OCI-M1 (cell line): ENCODE results near the gene GNG13.
"Not testable (repeated sequence)": the region's sequence is repeated elsewhere in the genome, so short reads cannot be mapped to it uniquely, and the experiment has no call there.

Source experiments
- DNase-seq: peaks from one replicate; lab custom pipeline; 2025; lab: John Stamatoyannopoulos, UW

The GNG13 gene

GRCh38 chr16:799948-800833 is at the start of gene GNG13:
Gene GNG13 (minus strand): TSS chr16:800734. CDS start chr16:799077, 1,657 bp downstream.
- no peak for DNase-seq

- no peak for DNase-seq
Observed at GRCh38 chr16:848510-849253, 48.1 kb upstream of the GNG13 start.

- no peak for DNase-seq
Observed at GRCh38 chr16:847681-848445, 47.3 kb upstream of the GNG13 start.

DNA sequence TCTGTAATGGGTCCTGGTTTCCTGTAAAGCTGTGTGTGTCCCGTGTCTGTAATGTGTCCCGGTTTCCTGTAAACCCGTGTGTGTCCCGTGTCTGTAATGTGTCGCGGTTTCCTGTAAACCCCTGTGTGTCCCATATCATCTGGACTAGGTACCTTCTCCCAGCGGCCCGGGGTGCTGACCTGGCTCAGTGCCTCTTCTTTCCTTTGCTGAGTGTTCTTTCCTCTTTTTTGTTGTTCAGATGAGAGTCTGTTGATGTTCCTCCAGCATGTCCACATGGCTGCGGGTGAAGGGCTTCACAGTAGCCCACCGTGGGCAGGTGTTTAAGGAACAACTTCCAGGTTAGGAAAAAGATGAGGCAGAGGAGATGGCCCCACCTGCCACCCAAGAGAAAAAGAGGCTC is 46.6 kb upstream of the GNG13 start:
- no peak for DNase-seq

DNA sequence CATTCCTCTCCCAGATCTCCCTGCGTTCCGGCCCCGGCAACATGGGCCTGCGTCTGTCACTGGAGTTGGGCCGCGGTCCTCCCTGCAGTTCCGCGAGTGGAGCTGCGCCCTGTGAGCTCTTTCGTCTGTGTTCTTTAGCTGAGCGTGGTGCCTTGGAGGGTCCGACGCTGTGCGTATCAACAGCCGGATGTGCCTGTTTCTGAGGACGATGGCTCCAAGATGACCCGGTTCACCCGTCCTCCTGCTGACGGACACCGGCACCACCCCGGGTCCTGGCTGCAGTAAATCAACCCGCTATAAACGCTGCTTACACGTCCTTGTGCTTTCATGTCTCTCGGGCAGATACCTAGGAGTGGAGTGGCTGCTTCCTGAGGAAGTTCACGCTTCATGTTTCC is 44.8 kb upstream of the GNG13 start:
- no peak for DNase-seq

DNA sequence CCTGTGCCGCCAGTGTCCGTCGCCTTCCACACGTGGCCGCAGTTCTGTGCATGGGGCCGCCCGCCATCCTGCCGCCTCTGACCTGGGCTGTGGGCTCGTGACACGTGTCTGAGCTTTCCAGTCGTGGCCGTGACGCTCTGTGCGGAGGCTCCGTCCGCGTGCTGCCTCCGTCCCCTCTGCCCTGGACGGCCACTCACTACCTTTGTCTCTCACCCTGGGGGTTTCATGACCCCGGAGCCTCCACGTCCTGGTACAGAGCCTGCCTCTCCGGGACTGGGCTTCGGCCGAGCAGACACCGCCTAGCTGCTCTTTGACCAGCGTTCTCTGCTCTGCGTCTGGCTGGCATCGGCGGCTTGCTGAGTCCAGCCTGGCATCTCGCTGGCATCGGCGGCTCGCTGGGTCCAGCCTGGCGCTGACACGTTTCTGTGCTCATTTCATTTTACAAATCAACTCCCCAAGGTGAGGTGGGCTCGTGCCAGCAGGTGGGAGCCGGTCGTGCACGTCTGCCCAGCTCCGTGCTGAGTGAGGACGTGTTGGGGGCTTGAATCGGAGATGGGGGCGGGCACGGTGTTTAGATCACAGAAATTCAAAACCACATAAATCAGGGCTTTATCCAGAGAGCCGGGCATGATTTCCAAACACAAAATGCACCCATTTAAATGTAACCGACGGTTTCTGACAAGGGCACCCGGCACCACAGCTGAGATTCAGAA is 44.3 kb upstream of the GNG13 start:
- no peak for DNase-seq

- DNase-seq, result no peak
Observed at GRCh38 chr16:843771-844170, 43.2 kb upstream of the GNG13 start.

GRCh38 chr16:842711-843560 is 42.4 kb upstream of the GNG13 start:
- DNase-seq, result no peak

- no peak for DNase-seq
Observed at GRCh38 chr16:842061-842476, 41.5 kb upstream of the GNG13 start.

GRCh38 chr16:841455-842060 is 41.0 kb upstream of the GNG13 start:
- DNase-seq, result no peak

- no peak for DNase-seq
Observed at GRCh38 chr16:840561-841454, 40.3 kb upstream of the GNG13 start.

DNA sequence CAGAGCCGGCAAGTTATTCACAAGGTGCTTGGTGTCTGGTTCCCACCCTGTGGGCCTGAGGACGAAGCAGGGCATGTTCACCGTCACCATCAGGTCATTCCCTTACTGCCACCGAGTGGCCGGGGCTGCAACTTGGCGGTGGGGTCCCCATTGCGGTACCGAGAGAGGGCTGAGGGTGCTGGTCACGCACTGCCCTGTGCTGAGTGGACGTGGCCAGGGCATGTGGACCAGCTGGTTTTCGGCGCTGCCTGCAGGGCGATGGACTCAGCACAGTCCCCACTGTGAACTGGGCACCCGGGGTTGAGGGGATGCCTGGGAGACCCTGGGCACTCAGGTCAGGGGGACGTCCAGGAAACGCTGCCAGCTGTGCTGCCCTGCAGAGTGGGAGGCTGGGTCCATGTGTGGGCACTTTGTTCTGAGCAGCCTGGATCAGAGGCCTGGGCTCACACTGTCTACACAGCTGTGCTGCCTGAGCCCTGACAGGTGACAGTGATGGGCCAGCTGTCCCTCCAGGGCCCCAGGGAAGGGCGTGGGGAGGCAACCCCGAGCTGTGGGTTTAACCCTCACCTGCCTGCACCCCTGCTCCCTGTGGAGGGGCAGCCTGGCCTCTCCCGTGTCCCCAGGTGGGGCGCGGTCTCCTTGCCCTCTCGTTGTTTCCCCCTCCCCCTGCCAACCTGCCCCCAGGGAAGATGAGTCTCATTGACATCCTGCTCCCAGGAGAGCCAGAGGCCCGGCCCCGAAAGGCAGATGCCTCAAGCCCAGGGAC is 39.3 kb upstream of the GNG13 start:
- no peak for DNase-seq

- no peak for DNase-seq
Observed at GRCh38 chr16:838741-839140, 38.2 kb upstream of the GNG13 start.

DNA sequence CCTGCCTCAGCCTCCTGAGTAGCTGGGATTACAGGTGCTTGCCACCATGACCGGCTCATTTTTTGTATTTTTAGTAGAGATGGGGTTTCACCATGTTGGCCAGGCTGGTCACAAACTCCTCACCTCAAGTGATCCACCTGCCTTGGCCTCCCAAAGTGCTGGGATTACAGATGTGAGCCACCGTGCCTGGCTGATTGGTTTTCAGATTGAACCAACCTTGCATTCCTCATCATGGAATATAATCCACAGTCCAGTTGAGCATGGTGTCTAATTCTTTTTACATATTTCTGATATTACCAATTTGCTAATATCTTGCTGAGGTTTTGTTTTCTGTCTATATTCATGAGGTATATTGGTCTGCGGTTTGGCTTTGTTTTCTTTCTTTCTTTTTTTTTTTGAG is 36.3 kb upstream of the GNG13 start:
- not testable (repeated sequence) for DNase-seq

- DNase-seq, result no peak
Observed at GRCh38 chr16:836221-836620, 35.7 kb upstream of the GNG13 start.

DNA sequence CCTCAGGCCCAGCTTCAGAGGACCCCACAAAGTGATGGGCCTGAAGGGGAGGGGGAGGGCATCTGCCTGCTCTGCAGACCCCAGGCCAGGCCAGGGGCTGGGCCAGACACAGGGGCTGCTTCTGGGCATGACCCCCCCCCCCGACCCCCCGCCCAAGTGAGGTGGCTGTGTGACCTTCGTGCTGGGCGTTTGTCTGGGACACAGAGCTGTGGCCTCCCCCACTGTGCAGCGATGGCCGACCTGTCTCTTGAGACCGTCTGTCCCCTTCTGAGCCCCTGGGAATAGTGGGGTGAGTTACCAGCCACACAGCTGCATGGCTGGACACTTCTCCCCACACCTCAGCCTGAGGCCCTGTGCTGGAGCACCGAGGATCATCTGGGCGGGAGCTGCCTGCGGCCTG is 34.8 kb upstream of the GNG13 start:
- DNase-seq, result no peak

GRCh38 chr16:833411-833810 is 32.9 kb upstream of the GNG13 start:
- no peak for DNase-seq

- DNase-seq, result no peak
Observed at GRCh38 chr16:832652-833336, 32.3 kb upstream of the GNG13 start.
